Ovary (tissue), 3 donors: ENCODE measurements around the gene FCRL4.

Source experiments
- CTCF ChIP-seq, 3 donors: fragments of 450-650 bp in 2 of 3; fragments of 200-600 bp in 1 of 3; IDR thresholded peaks; one replicate each; pipeline versions ENCODE4 v1.5.1 to v1.8.0; 2016 to 2022; ENCODE audit warnings: antibody characterized with exemption in 3 of 3, mild to moderate bottlenecking in 1 of 3
- POLR2A ChIP-seq: fragments of 450-650 bp; IDR thresholded peaks from one replicate; pipeline ENCODE4 v1.6.1; 2017; ENCODE audit warnings: antibody characterized with exemption, mild to moderate bottlenecking, moderate library complexity
- donor health status: DM: no; HTN: no; CAD: no.

GRCh38 chr1:157626099-157626498 is 28.2 kb upstream of the FCRL4 start:
- no peak for TF ChIP-seq CTCF (IDR thresholded peaks at IDR 0.05)
- no peak for TF ChIP-seq POLR2A
